OCI-M2 (cell line): Measurements from ENCODE around the gene FAM161B.

ENCODE experiments used
- DNase-seq: peaks from one replicate; lab custom pipeline; 2025; ENCODE audit not compliant: unreplicated experiment; lab: John Stamatoyannopoulos, UW

FAM161B gene

DNA sequence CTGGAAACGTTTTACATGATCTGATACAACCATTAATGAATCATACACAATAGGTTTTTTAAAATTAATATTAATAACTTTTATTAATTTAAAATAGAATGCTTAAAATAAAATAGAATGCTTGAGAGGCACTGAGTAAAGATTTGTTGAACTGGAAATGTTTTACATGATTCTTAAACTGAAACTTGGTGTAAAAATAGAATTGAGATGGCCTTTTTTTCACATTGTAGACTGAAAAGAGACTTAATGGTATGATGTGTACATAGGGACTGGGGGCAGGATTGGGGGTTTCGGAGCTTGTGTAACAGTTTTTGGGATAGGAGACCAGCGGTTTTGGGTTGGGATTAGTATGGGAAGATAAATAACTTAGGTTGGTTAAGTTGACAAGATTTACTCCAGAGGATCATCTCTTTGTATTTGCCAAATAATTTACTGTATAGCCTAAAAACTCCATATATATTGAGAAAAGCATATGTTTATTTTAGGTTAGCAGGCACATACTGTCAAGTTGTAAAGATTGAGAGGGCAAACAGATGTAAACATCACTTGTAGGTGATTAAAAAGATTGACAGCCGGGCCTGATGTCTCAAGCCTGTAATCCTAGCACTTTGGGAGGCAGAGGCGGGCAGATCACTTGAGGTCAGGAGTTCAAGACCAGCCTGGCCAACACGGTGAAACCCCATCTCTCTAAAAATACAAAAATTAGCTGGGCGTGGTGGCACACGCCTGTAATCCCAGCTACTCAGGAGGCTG, 65.3 kb downstream of the FAM161B start:
- DNase-seq = no peak
